ENCODE data around the gene SLC2A8. TPM values are rescaled to one million over a fixed set of nuclear protein-coding genes. Genes with fewer than 3 reads are reported as not detected.

SLC2A8 gene, protein sequence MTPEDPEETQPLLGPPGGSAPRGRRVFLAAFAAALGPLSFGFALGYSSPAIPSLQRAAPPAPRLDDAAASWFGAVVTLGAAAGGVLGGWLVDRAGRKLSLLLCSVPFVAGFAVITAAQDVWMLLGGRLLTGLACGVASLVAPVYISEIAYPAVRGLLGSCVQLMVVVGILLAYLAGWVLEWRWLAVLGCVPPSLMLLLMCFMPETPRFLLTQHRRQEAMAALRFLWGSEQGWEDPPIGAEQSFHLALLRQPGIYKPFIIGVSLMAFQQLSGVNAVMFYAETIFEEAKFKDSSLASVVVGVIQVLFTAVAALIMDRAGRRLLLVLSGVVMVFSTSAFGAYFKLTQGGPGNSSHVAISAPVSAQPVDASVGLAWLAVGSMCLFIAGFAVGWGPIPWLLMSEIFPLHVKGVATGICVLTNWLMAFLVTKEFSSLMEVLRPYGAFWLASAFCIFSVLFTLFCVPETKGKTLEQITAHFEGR
- 13.6 TPM for total RNA-seq

- Histone ChIP-seq H3K9ac (ENCODE audit: low read depth in 1 of 3, low read length in 3 of 3) (peak within 1 kb of the TSS; percentile 82 to 91 (median 86)), H3K4me1 (ENCODE audit: control insufficient read depth in 3 of 3, insufficient read depth in 3 of 3, low read length in 3 of 3) (peaks cover 18 to 28% (median 20%) of the 10 kb centered on the region in 3 donors), H3K4me3 (ENCODE audit: low read length in 3 of 3) (peak within 1 kb of the TSS; percentile 85 to 86 (median 85)), H3K27me3 (ENCODE audit: control insufficient read depth in 3 of 3, insufficient read depth in 3 of 3, low read length in 3 of 3) (no peaks in the 10 kb centered on the region), H3K36me3 (ENCODE audit: control insufficient read depth in 3 of 3, insufficient read depth in 3 of 3, low read length in 3 of 3) (peaks cover 7 to 11% (median 10%) of the 10 kb centered on the region in 3 donors), H3K9me3 (ENCODE audit: control insufficient read depth in 3 of 3, low read length in 3 of 3) (no peaks in the 10 kb centered on the region), H3K27ac (ENCODE audit: low read depth, low read length) (peak within 1 kb of the TSS; percentile 87)
These were observed at the start of gene SLC2A8 for GRCh38 chr9:127396808-127397645. SLC2A8 (plus strand) TSS chr9:127397169; CDS start chr9:127397231, 62 bp downstream.

DNA sequence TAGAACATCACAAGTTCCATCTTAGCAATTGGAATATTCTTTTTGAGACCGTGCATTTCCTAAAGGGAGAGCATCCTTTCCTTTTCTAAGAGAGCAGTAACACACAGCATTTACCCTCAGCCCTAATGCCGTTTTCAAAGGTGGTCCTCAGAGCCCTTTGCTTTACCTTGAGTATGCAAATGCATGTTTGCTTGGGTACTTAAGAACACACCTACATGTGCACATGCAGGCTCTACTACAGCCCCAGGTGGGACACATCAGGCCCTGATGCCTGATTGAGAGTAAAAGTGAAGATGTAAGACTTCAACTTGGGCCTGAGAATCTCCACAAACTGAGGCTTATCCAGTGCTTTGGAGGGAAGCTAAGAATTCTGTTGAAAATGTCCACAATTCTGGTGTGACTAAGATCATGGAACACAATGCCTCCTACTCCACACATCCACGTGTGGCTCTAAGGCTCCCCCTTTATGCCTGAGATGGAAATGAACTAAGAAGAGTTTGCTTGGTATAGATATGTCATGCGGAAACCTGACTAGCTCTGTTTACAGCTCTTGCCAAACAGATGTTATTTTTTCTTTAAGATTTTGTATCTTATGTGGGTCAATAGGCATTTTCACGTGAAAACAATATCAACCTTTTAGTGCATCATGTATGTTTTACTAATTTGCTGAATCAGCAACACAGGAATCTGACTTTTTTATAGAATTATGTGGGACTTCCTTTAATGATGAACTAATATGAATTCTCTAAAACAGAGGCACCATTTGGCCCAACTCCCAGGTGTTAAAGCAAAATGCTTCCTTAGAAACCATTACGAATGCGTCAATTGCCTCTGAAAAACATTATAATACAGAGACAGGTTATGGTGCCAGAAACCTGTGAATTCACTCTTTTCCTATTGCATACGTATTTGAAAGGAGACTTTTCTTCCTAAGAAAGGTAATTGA, 48.9 kb upstream of the SLC2A8 start:
- Histone ChIP-seq H3K9ac (ENCODE audit: low read depth in 1 of 3, low read length in 3 of 3) (no peak overlapping the region), H3K27me3 (ENCODE audit: control insufficient read depth in 3 of 3, insufficient read depth in 3 of 3, low read length in 3 of 3) (no peaks in the 10 kb centered on the region), H3K4me3 (ENCODE audit: low read length in 3 of 3) (no peak overlapping the region), H3K9me3 (ENCODE audit: control insufficient read depth in 3 of 3, low read length in 3 of 3) (no peaks in the 10 kb centered on the region), H3K27ac (ENCODE audit: low read depth, low read length) (peak overlapping the region; percentile 54), H3K4me1 (ENCODE audit: control insufficient read depth in 3 of 3, insufficient read depth in 3 of 3, low read length in 3 of 3) (peaks cover 9 to 26% (median 26%) of the 10 kb centered on the region in 3 donors), H3K36me3 (ENCODE audit: control insufficient read depth in 3 of 3, insufficient read depth in 3 of 3, low read length in 3 of 3) (peaks cover 0 to 4% (median 0%) of the 10 kb centered on the region in 3 donors)

GRCh38 chr9:127349483-127350113, 47.4 kb upstream of the SLC2A8 start:
- H3K9ac ChIP-seq (ENCODE audit: low read depth in 1 of 3, low read length in 3 of 3), result peak overlapping the region in 1 of 3 donors; percentile 5
- H3K27ac ChIP-seq (ENCODE audit: low read depth, low read length), result peak overlapping the region; percentile 54
- no peak overlapping the region for H3K4me3 ChIP-seq (ENCODE audit: low read length in 3 of 3)
- H3K36me3 ChIP-seq (ENCODE audit: control insufficient read depth in 3 of 3, insufficient read depth in 3 of 3, low read length in 3 of 3), result peaks cover 0 to 2% (median 0%) of the 10 kb centered on the region in 3 donors
- no peaks in the 10 kb centered on the region for H3K9me3 ChIP-seq (ENCODE audit: control insufficient read depth in 3 of 3, low read length in 3 of 3)
- H3K4me1 ChIP-seq (ENCODE audit: control insufficient read depth in 3 of 3, insufficient read depth in 3 of 3, low read length in 3 of 3), result peaks cover 6 to 22% (median 21%) of the 10 kb centered on the region in 3 donors
- no peaks in the 10 kb centered on the region for H3K27me3 ChIP-seq (ENCODE audit: control insufficient read depth in 3 of 3, insufficient read depth in 3 of 3, low read length in 3 of 3)

- peaks cover 6 to 13% (median 11%) of the 10 kb centered on the region in 3 donors for H3K4me1 ChIP-seq (ENCODE audit: control insufficient read depth in 3 of 3, insufficient read depth in 3 of 3, low read length in 3 of 3)
- peaks cover 0 to 14% (median 10%) of the 10 kb centered on the region in 3 donors for H3K36me3 ChIP-seq (ENCODE audit: control insufficient read depth in 3 of 3, insufficient read depth in 3 of 3, low read length in 3 of 3)
- no peak overlapping the region for H3K27ac ChIP-seq (ENCODE audit: low read depth, low read length)
- no peak overlapping the region for H3K4me3 ChIP-seq (ENCODE audit: low read length in 3 of 3)
- no peaks in the 10 kb centered on the region for H3K9me3 ChIP-seq (ENCODE audit: control insufficient read depth in 3 of 3, low read length in 3 of 3)
- H3K27me3 ChIP-seq (ENCODE audit: control insufficient read depth in 3 of 3, insufficient read depth in 3 of 3, low read length in 3 of 3), result no peaks in the 10 kb centered on the region
- H3K9ac ChIP-seq (ENCODE audit: low read depth in 1 of 3, low read length in 3 of 3), result no peak overlapping the region
These were observed 45.5 kb upstream of the SLC2A8 start for GRCh38 chr9:127351182-127352166.

- H3K4me3 ChIP-seq (ENCODE audit: low read length in 3 of 3), result no peak overlapping the region
- H3K27ac ChIP-seq (ENCODE audit: low read depth, low read length), result no peak overlapping the region
- no peak overlapping the region for H3K9ac ChIP-seq (ENCODE audit: low read depth in 1 of 3, low read length in 3 of 3)
- H3K27me3 ChIP-seq (ENCODE audit: control insufficient read depth in 3 of 3, insufficient read depth in 3 of 3, low read length in 3 of 3), result no peaks in the 10 kb centered on the region
- H3K36me3 ChIP-seq (ENCODE audit: control insufficient read depth in 3 of 3, insufficient read depth in 3 of 3, low read length in 3 of 3), result peaks cover 4 to 19% (median 18%) of the 10 kb centered on the region in 3 donors
- no peaks in the 10 kb centered on the region for H3K9me3 ChIP-seq (ENCODE audit: control insufficient read depth in 3 of 3, low read length in 3 of 3)
- peaks cover 6 to 11% (median 7%) of the 10 kb centered on the region in 3 donors for H3K4me1 ChIP-seq (ENCODE audit: control insufficient read depth in 3 of 3, insufficient read depth in 3 of 3, low read length in 3 of 3)
These were observed 43.1 kb upstream of the SLC2A8 start for GRCh38 chr9:127353882-127354281.

- H3K9me3 ChIP-seq (ENCODE audit: control insufficient read depth in 3 of 3, low read length in 3 of 3), result no peaks in the 10 kb centered on the region
- H3K9ac ChIP-seq (ENCODE audit: low read depth in 1 of 3, low read length in 3 of 3), result no peak overlapping the region
- H3K27ac ChIP-seq (ENCODE audit: low read depth, low read length), result no peak overlapping the region
- no peak overlapping the region for H3K4me3 ChIP-seq (ENCODE audit: low read length in 3 of 3)
- no peaks in the 10 kb centered on the region for H3K27me3 ChIP-seq (ENCODE audit: control insufficient read depth in 3 of 3, insufficient read depth in 3 of 3, low read length in 3 of 3)
- H3K36me3 ChIP-seq (ENCODE audit: control insufficient read depth in 3 of 3, insufficient read depth in 3 of 3, low read length in 3 of 3), result peaks cover 4 to 19% (median 18%) of the 10 kb centered on the region in 3 donors
- H3K4me1 ChIP-seq (ENCODE audit: control insufficient read depth in 3 of 3, insufficient read depth in 3 of 3, low read length in 3 of 3), result peaks cover under 1 to 16% (median 12%) of the 10 kb centered on the region in 3 donors
These were observed 40.1 kb upstream of the SLC2A8 start for GRCh38 chr9:127356906-127357305.

DNA sequence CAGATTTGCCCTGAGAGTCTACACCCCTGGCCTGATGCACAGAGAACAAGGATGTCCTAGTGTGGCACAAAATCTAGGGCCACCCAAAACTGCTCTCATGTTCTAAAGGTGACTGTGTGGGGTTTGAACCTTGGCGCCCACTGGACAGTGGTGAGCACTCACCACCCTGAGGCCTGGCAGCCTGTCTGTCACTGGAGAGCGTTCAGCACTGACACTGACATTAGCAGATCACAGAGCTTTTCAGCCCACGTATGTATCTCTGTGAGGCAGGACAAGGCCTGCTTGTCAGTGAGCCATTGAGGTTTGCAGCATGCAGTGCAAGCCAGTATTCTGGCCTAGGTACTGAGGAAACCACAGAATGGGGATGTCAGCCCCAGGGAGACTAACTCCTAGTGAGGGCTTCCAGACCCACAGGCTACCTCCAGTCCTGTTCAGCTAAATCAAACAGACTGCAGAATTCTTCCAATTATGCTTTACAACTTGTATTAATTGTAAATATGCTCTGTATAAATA, 38.9 kb upstream of the SLC2A8 start:
- Histone ChIP-seq H3K36me3 (ENCODE audit: control insufficient read depth in 3 of 3, insufficient read depth in 3 of 3, low read length in 3 of 3) (peaks cover 4 to 19% (median 18%) of the 10 kb centered on the region in 3 donors), H3K4me3 (ENCODE audit: low read length in 3 of 3) (no peak overlapping the region), H3K4me1 (ENCODE audit: control insufficient read depth in 3 of 3, insufficient read depth in 3 of 3, low read length in 3 of 3) (peaks cover 0 to 16% (median 12%) of the 10 kb centered on the region in 3 donors), H3K9me3 (ENCODE audit: control insufficient read depth in 3 of 3, low read length in 3 of 3) (no peaks in the 10 kb centered on the region), H3K27me3 (ENCODE audit: control insufficient read depth in 3 of 3, insufficient read depth in 3 of 3, low read length in 3 of 3) (no peaks in the 10 kb centered on the region), H3K9ac (ENCODE audit: low read depth in 1 of 3, low read length in 3 of 3) (peak overlapping the region in 1 of 3 donors; percentile 16), H3K27ac (ENCODE audit: low read depth, low read length) (no peak overlapping the region)

GRCh38 chr9:127358770-127359169, 38.2 kb upstream of the SLC2A8 start:
- H3K36me3 ChIP-seq (ENCODE audit: control insufficient read depth in 3 of 3, insufficient read depth in 3 of 3, low read length in 3 of 3), result peaks cover 4 to 19% (median 17%) of the 10 kb centered on the region in 3 donors
- no peak overlapping the region for H3K27ac ChIP-seq (ENCODE audit: low read depth, low read length)
- no peaks in the 10 kb centered on the region for H3K9me3 ChIP-seq (ENCODE audit: control insufficient read depth in 3 of 3, low read length in 3 of 3)

More at GRCh38 chr9:127358770-127359169, 38.2 kb upstream of the SLC2A8 start:
- H3K4me1 ChIP-seq (ENCODE audit: control insufficient read depth in 3 of 3, insufficient read depth in 3 of 3, low read length in 3 of 3), result peaks cover 0 to 16% (median 12%) of the 10 kb centered on the region in 3 donors
- no peaks in the 10 kb centered on the region for H3K27me3 ChIP-seq (ENCODE audit: control insufficient read depth in 3 of 3, insufficient read depth in 3 of 3, low read length in 3 of 3)
- H3K9ac ChIP-seq (ENCODE audit: low read depth in 1 of 3, low read length in 3 of 3), result no peak overlapping the region
- H3K4me3 ChIP-seq (ENCODE audit: low read length in 3 of 3), result no peak overlapping the region
